ENCODE measurements around the gene S100A12. TPM values are rescaled to one million over a fixed set of nuclear protein-coding genes. Genes with fewer than 3 reads are reported as not detected.

The S100A12 gene
- total and polyA plus RNA-seq, 2 donors (not counting 3 experiments of a cell fraction or from before 2014, with no cell fraction given), result not detected

DNA sequence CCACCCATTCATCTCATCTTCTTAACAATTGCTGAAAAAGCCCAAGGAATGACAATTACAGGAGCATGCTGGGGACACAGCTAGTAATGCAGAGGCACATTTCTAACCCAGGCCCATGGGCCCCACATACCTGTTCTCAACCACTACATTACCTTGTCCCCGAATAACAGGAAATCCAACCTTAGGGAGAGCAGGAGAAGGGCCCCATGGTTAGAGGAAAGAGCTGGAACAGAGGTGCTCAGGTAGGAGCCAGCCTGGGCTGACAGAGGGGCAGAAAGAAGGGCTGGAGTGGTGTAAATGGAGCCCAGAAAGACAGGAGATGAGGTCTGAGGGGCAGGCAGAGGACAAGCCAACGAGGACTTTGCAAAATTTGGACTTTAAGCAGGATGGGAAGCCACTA, 26.8 kb upstream of the S100A12 start:
- DNase-seq (ENCODE audit: low read depth, low spot score), result no peak
- H3K4me2 ChIP-seq (ENCODE audit: insufficient read depth, low read length), result no peak overlapping the region
- H3K9me3 ChIP-seq (replicated peaks; ENCODE audit: control insufficient read depth, insufficient read depth, low read length), result no peaks in the 10 kb centered on the region
- no peak overlapping the region for H3K4me3 ChIP-seq (replicated peaks in 1 of 3; ENCODE audit: insufficient read depth in 1 of 3, low read depth in 1 of 3, low read length in 3 of 3)
- H4K20me1 ChIP-seq (replicated peaks; ENCODE audit: control insufficient read depth, extremely low read depth, insufficient read depth, low read length), result no peaks in the 10 kb centered on the region
- BruUV-seq (replicated peaks), result no TSS peak
- no peak overlapping the region for H3K9ac ChIP-seq (replicated peaks; ENCODE audit: extremely low read depth, insufficient read depth, low read length)
- no peaks in the 10 kb centered on the region for H3K4me1 ChIP-seq (ENCODE audit: control insufficient read depth, extremely low read depth, insufficient read depth, low read length)
- H2AFZ ChIP-seq (ENCODE audit: low read depth, low read length), result no peak overlapping the region
- FAIRE-seq, result no peak
- H3K36me3 ChIP-seq (ENCODE audit: control insufficient read depth in 2 of 2, extremely low read depth in 1 of 2, insufficient read depth in 2 of 2, low read length in 2 of 2), result no peaks in the 10 kb centered on the region
- dilution Hi-C loops (cut with MboI; ENCODE audit: extremely low pct_ligation_motif_present, low sequenced_read_pairs) (no loop called here), intact Hi-C loops (cut with micrococcal nuclease) (no loop called here)
- TF ChIP-seq JUN (IDR thresholded peaks at IDR 0.05; ENCODE audit: borderline replicate concordance, insufficient read depth, insufficient read length, low read depth) (no peak), POLR2A (IDR thresholded peaks at IDR 0.05; ENCODE audit: low read depth, low read length) (no peak), MYC (IDR thresholded peaks at IDR 0.05; ENCODE audit: low read depth, low read length) (no peak), FOS (IDR thresholded peaks at IDR 0.05; ENCODE audit: borderline replicate concordance, insufficient read depth, low read length) (no peak), GATA2 (IDR thresholded peaks at IDR 0.05; ENCODE audit: insufficient read depth, insufficient read length, low read depth, low read length) (no peak), MAX (IDR thresholded peaks at IDR 0.05; ENCODE audit: insufficient read depth, insufficient read length) (no peak), POLR2AphosphoS5 (IDR thresholded peaks at IDR 0.05; ENCODE audit: insufficient read depth, low read depth, low read length) (no peak), EZH2 (IDR thresholded peaks at IDR 0.05; ENCODE audit: borderline replicate concordance, low read depth, low read length, severe bottlenecking) (no peak)
- TF ChIP-seq, protein P1, sequence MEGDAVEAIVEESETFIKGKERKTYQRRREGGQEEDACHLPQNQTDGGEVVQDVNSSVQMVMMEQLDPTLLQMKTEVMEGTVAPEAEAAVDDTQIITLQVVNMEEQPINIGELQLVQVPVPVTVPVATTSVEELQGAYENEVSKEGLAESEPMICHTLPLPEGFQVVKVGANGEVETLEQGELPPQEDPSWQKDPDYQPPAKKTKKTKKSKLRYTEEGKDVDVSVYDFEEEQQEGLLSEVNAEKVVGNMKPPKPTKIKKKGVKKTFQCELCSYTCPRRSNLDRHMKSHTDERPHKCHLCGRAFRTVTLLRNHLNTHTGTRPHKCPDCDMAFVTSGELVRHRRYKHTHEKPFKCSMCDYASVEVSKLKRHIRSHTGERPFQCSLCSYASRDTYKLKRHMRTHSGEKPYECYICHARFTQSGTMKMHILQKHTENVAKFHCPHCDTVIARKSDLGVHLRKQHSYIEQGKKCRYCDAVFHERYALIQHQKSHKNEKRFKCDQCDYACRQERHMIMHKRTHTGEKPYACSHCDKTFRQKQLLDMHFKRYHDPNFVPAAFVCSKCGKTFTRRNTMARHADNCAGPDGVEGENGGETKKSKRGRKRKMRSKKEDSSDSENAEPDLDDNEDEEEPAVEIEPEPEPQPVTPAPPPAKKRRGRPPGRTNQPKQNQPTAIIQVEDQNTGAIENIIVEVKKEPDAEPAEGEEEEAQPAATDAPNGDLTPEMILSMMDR (IDR thresholded peaks at IDR 0.05; ENCODE audit: extremely low read depth in 1 of 2, insufficient read depth in 1 of 2, low read depth in 1 of 2, low read length in 2 of 2), result no peak
- POLR2A ChIA-PET, result no interaction called here
- no peaks in the 10 kb centered on the region for H3K9me1 ChIP-seq (replicated peaks; ENCODE audit: control insufficient read depth, extremely low read depth, insufficient read depth, low read length)
- no peaks in the 10 kb centered on the region for H3K79me2 ChIP-seq (ENCODE audit: control insufficient read depth, insufficient read depth, low read length)
- CTCF ChIA-PET, result no interaction called here
- no peak overlapping the region for H3K27ac ChIP-seq (ENCODE audit: insufficient read depth, low read depth, low read length)
- peaks cover 0 to 2% of the 10 kb centered on the region in 2 experiments for H3K27me3 ChIP-seq (ENCODE audit: control insufficient read depth in 2 of 2, insufficient read depth in 2 of 2, low read length in 2 of 2)
